A549 (cell line): ENCODE data around the gene PGLYRP2.

ENCODE experiments used
- CTCF ChIP-seq: fragments of >200 bp; sonication (Bioruptor Twin); formaldehyde crosslinking; IDR thresholded peaks from 3 replicates; pipeline ENCODE4 v1.5.1; 2016
- EP300 ChIP-seq, 2 experiments: fragments of >200 bp; sonication (Bioruptor Twin); formaldehyde crosslinking; IDR thresholded peaks; 2 replicates in 1 of 2; 3 replicates in 1 of 2; pipeline ENCODE4 v1.6.1; 2016 to 2017
- HDAC2 ChIP-seq: fragments of 200-600 bp; sonication (generic); IDR thresholded peaks from 2 replicates; pipeline ENCODE4 v1.6.1; 2016
- KDM5A ChIP-seq: fragments of 200-600 bp; sonication (generic); IDR thresholded peaks from 2 replicates; pipeline ENCODE4 v1.6.1; 2016; ENCODE audit warnings: antibody characterized with exemption, mild to moderate bottlenecking
- MAFK ChIP-seq: fragments of 450-650 bp; IDR thresholded peaks from 2 replicates; pipeline ENCODE4 v1.6.1; 2014; ENCODE audit not compliant: partially characterized antibody
- MAX ChIP-seq: IDR thresholded peaks from 2 replicates; pipeline ENCODE4 v1.6.1; 2012
- PHF8 ChIP-seq: fragments of 200-600 bp; sonication (generic); IDR thresholded peaks from 2 replicates; pipeline ENCODE4 v1.6.1; 2016; ENCODE audit warnings: low read depth, mild to moderate bottlenecking, antibody characterized with exemption, moderate library complexity, borderline replicate concordance
- POLR2A ChIP-seq: IDR thresholded peaks from 2 replicates; pipeline ENCODE4 v1.6.1; 2012; ENCODE audit warnings: mild to moderate bottlenecking, low read length
- REST ChIP-seq: fragments of 200-600 bp; sonication (generic); IDR thresholded peaks from 2 replicates; pipeline ENCODE4 v1.6.1; 2016; ENCODE audit warnings: antibody characterized with exemption, mild to moderate bottlenecking, moderate library complexity
- USF2 ChIP-seq: fragments of 450-650 bp; IDR thresholded peaks from 2 replicates; pipeline ENCODE4 v1.6.1; 2014; ENCODE audit warnings: antibody characterized with exemption

GRCh38 chr19:15430526-15431120 lies 48.7 kb downstream of the PGLYRP2 start:
- TF ChIP-seq CTCF, result no peak
- TF ChIP-seq PHF8, result no peak
- no peak for TF ChIP-seq EP300 (IDR thresholded peaks at IDR 0.05)
- TF ChIP-seq KDM5A, result no peak
- no peak for TF ChIP-seq MAX
- no peak for TF ChIP-seq MAFK
- no peak for TF ChIP-seq USF2
- TF ChIP-seq HDAC2, result no peak
- TF ChIP-seq REST, result no peak
- no peak for TF ChIP-seq POLR2A
